Activated T-cell treated with anti-CD3 and anti-CD28 coated beads for 48 hours (primary cell): ENCODE measurements around the gene APOA4.
"Not testable (repeated sequence)": the region's sequence is repeated elsewhere in the genome, so short reads cannot be mapped to it uniquely, and the experiment has no call there.

Experiments
- DNase-seq: peaks from one replicate; pipeline ENCODE4 v3.0.0-alpha.2; 2020; ENCODE audit warnings: low read depth

Gene APOA4

GRCh38 chr11:116849060-116849459, 26.0 kb upstream of the APOA4 start:
- DNase-seq = no peak

GRCh38 chr11:116847612-116848011, 24.5 kb upstream of the APOA4 start:
- no peak for DNase-seq

GRCh38 chr11:116844722-116845121, 21.6 kb upstream of the APOA4 start:
- no peak for DNase-seq

DNA sequence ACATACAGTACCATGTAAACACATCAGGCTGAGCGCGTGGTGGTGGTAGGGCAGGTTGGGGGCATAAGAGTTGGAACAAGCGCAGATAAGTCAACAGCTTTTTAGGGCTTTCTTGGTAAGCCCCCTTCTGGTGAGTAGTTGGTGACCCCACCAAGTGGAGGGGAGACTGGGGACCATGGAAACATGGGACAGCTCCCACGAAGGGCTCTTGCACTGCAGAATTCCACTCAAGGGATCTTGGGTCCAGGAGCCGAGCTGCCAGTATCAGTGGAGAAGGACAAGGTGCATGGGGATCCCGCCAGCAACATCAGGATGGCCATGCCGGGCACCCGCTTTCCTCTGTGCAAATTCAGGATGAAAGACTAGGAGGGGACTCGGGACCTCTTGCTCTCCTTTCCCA, 20.6 kb upstream of the APOA4 start:
- no peak for DNase-seq

GRCh38 chr11:116842909-116843308, 19.8 kb upstream of the APOA4 start:
- no peak for DNase-seq

DNA sequence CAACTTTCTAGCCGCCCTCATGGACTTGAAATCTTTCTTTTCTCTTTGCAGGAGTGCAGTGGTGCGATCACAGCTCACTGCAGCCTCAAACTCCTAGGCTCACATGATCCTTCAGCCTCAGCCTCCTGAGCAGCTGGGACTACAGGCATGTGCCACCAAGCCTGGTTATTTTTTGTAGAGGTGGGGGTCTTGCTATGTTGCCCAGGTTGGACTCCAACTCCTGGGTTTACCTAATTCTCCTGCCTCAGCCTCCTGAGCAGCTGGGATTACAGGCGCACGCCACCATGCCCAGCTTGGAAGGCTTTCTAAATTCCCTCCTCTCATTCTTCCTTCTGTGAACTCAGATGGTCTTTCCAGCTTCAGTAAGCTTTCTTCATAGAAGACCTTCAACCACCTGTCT, 19.0 kb upstream of the APOA4 start:
- no peak for DNase-seq

- no peak for DNase-seq
Measured at GRCh38 chr11:116840746-116841296, 17.7 kb upstream of the APOA4 start.

- no peak for DNase-seq
Measured at GRCh38 chr11:116840224-116840745, 17.2 kb upstream of the APOA4 start.

GRCh38 chr11:116838321-116839084, 15.4 kb upstream of the APOA4 start:
- no peak for DNase-seq

DNA sequence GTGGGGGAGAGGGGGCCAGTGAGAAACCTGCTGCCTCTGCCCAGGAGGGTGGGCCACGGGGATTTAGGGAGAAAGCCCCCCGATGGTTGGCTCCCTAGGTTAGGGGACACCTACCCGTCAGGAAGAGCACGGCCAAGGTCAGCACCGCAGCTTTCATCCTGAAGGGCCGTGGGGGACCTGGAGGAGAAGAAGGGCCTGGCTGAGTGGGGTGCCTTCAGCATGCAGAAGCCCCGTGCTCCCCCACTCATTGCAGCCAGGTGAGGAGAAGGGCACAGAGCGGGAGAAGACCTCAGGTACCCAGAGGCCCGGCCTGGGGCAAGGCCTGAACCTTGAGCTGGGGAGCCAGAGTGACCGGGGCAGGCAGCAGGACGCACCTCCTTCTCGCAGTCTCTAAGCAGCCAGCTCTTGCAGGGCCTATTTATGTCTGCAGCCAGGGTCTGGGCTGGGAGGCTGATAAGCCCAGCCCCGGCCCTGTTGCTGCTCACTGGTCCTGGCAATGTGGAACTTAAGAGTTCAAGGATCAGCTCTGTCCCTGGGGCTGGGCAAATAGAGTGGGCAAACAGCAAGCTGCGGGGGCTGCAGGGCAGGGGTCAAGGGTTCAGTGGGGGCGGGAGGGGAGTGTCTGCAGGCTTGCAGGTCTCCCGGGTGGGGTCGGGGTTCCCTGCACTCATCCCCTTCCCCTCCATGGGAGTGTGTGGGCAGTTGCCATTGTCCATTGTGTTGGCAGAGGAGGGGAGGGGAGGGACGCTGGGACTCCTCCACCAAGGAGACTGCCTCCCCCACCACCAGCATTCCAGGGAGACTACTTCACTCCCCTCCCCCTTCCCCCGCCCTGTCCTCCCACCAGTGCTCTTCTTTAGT, 14.4 kb upstream of the APOA4 start, which contains the start of gene APOA1:
TSS of gene APOA1 (minus strand) at position 392 of the 861 bp plus-strand sequence. CDS start at position 157, 235 bp downstream.
- no peak for DNase-seq

DNA sequence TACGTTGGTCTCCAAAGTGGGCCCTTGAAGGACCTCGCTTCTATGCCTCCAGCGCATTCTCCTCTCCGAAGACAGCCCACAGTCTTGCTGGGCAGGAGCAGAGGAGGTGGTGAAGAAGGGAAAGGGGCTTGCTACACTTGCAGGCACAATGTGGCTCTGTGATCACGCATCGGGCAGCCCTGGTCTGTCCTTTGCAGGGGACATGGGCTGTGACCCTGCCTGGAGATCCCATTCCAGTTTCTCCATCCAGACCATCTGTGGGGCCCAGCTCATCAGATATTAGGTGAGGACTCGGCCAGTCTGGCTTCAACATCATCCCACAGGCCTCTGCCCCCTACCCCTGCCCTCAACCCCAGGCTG, 13.5 kb upstream of the APOA4 start:
- no peak for DNase-seq

- peak; percentile 83 for DNase-seq
Measured at GRCh38 chr11:116835791-116836631, 12.9 kb upstream of the APOA4 start.

- no peak for DNase-seq
Measured at GRCh38 chr11:116835042-116835772, 12.1 kb upstream of the APOA4 start.

- DNase-seq = not testable (repeated sequence)
Measured at GRCh38 chr11:116834535-116835041, 11.5 kb upstream of the APOA4 start.

- no peak for DNase-seq
Measured at GRCh38 chr11:116833816-116834534, 10.9 kb upstream of the APOA4 start.

GRCh38 chr11:116833491-116833815, 10.3 kb upstream of the APOA4 start:
- no peak for DNase-seq

GRCh38 chr11:116832350-116833290, 9.5 kb upstream of the APOA4 start:
- DNase-seq = no peak

GRCh38 chr11:116831790-116832349, 8.8 kb upstream of the APOA4 start:
- DNase-seq = no peak
